IMR-90 (cell line): Measurements from ENCODE around the gene SEMA3E. TPM values are rescaled to one million over a fixed set of nuclear protein-coding genes. Genes with fewer than 3 reads are reported as not detected.
A peak's percentile ranks its signal among the peaks of the same experiment; 100 is the strongest.

Experiments used
- ATAC-seq: fragments of 200-7000 bp; cut with Tn5 transposase; 2 replicates; pipeline ENCODE4 v1.9.1; 2020; ENCODE audit warnings: low read depth, mild to moderate bottlenecking, moderate library complexity
- BruUV-seq: library from RNA; stranded (reverse); fragments of 400-500 nt; replicated peaks from 2 replicates; lab custom pipeline; 2021; lab: Mats Ljungman, UMichigan
- CTCF ChIA-PET: fragments of 300-600 bp; formaldehyde crosslinking; extraction: SDS; loops from one replicate; lab custom pipeline; 2021; ENCODE audit warnings: antibody characterized with exemption; lab: Yijun Ruan, JAX
- POLR2A ChIA-PET: fragments of 300-600 bp; sonication (Branson Sonifier 250); formaldehyde crosslinking; loops from one replicate; lab custom pipeline; 2022; ENCODE audit warnings: antibody characterized with exemption; ENCODE audit not compliant: unreplicated experiment; lab: Charles Lee
- DNase-seq: peaks from one replicate; pipeline ENCODE4 v3.0.0; 2013
- H2AFZ ChIP-seq: replicated peaks from 2 replicates; pipeline ENCODE3; 2013; ENCODE audit warnings: low read length, mild to moderate bottlenecking; ENCODE audit not compliant: poor library complexity
- H2AK5ac ChIP-seq: 2 replicates; pipeline ENCODE4 v1.6.1; 2013; ENCODE audit warnings: low read depth, low read length, inconsistent platforms
- H2AK9ac ChIP-seq: replicated peaks from 2 replicates; pipeline ENCODE3; 2013; ENCODE audit warnings: mild to moderate bottlenecking, low read depth, low read length, moderate library complexity; ENCODE audit not compliant: poor library complexity
- H2BK120ac ChIP-seq: 2 replicates; pipeline ENCODE4 v1.6.1; 2013; ENCODE audit warnings: low read depth, low read length, inconsistent platforms
- H2BK15ac ChIP-seq: 3 replicates; pipeline ENCODE4 v1.6.1; 2013; ENCODE audit warnings: low read depth, low read length, inconsistent platforms
- H2BK20ac ChIP-seq: 2 replicates; pipeline ENCODE4 v1.6.1; 2013; ENCODE audit warnings: low read depth, mild to moderate bottlenecking, inconsistent platforms, low read length, moderate library complexity
- H2BK5ac ChIP-seq: 2 replicates; pipeline ENCODE4 v1.6.1; 2013; ENCODE audit warnings: mild to moderate bottlenecking, low read depth, low read length, inconsistent platforms; ENCODE audit not compliant: poor library complexity, severe bottlenecking
- H3K14ac ChIP-seq: replicated peaks from 2 replicates; pipeline ENCODE4 v1.6.1; 2013; ENCODE audit warnings: low read depth, low read length, inconsistent platforms
- H3K18ac ChIP-seq: 2 replicates; pipeline ENCODE4 v1.6.1; 2013; ENCODE audit warnings: low read depth, low read length, control low read depth
- H3K23ac ChIP-seq: 2 replicates; pipeline ENCODE4 v1.6.1; 2013; ENCODE audit warnings: low read depth, low read length, inconsistent platforms
- H3K27ac ChIP-seq: 2 replicates; pipeline ENCODE4 v1.5.1; 2013; ENCODE audit warnings: mild to moderate bottlenecking, control low read depth, low read length; ENCODE audit not compliant: insufficient read depth
- H3K27me3 ChIP-seq: 2 replicates; pipeline ENCODE4 v1.6.1; 2013; ENCODE audit warnings: low read length; ENCODE audit not compliant: control insufficient read depth, insufficient read depth
- H3K36me3 ChIP-seq: 2 replicates; pipeline ENCODE4 v1.6.1; 2013; ENCODE audit warnings: low read length, mixed read lengths; ENCODE audit not compliant: control insufficient read depth, insufficient read depth
- H3K4ac ChIP-seq: 2 replicates; pipeline ENCODE4 v1.6.1; 2013; ENCODE audit warnings: low read depth, low read length, inconsistent platforms
- H3K4me1 ChIP-seq: 2 replicates; pipeline ENCODE4 v1.6.1; 2013; ENCODE audit warnings: low read length, mixed read lengths; ENCODE audit not compliant: control insufficient read depth, insufficient read depth
- H3K4me2 ChIP-seq: 2 replicates; pipeline ENCODE4 v1.6.1; 2013; ENCODE audit warnings: low read depth, mild to moderate bottlenecking, control low read depth, low read length, moderate library complexity
- H3K4me3 ChIP-seq: 2 replicates; pipeline ENCODE4 v1.5.1; 2013; ENCODE audit warnings: low read depth, mild to moderate bottlenecking, control low read depth, low read length, moderate library complexity; ENCODE audit not compliant: insufficient read depth
- H3K56ac ChIP-seq: 2 replicates; pipeline ENCODE4 v1.6.1; 2013; ENCODE audit warnings: low read length, inconsistent platforms; ENCODE audit not compliant: insufficient read depth; ENCODE audit errors: extremely low read depth
- H3K79me1 ChIP-seq, 2 experiments: 2 replicates each; pipeline ENCODE4 v1.6.1; 2013; ENCODE audit warnings: low read length in 2 of 2, inconsistent platforms in 1 of 2, low read depth in 1 of 2
- H3K9ac ChIP-seq: 2 replicates; pipeline ENCODE4 v1.6.1; 2013; ENCODE audit warnings: low read depth, low read length, control low read depth
- H3K9me1 ChIP-seq: 2 replicates; pipeline ENCODE4 v1.6.1; 2013; ENCODE audit warnings: low read length, inconsistent platforms; ENCODE audit not compliant: insufficient read depth
- H3K9me3 ChIP-seq: 2 replicates; pipeline ENCODE4 v1.6.1; 2013; ENCODE audit warnings: low read length; ENCODE audit not compliant: control insufficient read depth, insufficient read depth
- H4K20me1 ChIP-seq: 2 replicates; pipeline ENCODE4 v1.6.1; 2013; ENCODE audit warnings: low read length, inconsistent platforms; ENCODE audit not compliant: insufficient read depth
- H4K5ac ChIP-seq: 2 replicates; pipeline ENCODE4 v1.6.1; 2013; ENCODE audit warnings: mild to moderate bottlenecking, low read depth, low read length, control low read depth
- H4K8ac ChIP-seq, 2 experiments: 2 replicates each; pipeline ENCODE4 v1.6.1; 2013; ENCODE audit warnings: low read depth in 2 of 2, low read length in 2 of 2, control low read depth in 1 of 2, inconsistent platforms in 1 of 2
- H4K91ac ChIP-seq: 2 replicates; pipeline ENCODE4 v1.6.1; 2013; ENCODE audit warnings: low read depth, low read length, inconsistent platforms; ENCODE audit not compliant: insufficient read depth
- FOS ChIP-seq: fragments of 150-350 bp; IDR thresholded peaks from 2 replicates; pipeline ENCODE4 v1.6.1; 2016; ENCODE audit warnings: low read depth, low read length
- MXI1 ChIP-seq: IDR thresholded peaks from 2 replicates; pipeline ENCODE4 v1.6.1; 2012; ENCODE audit warnings: low read depth, mild to moderate bottlenecking, low read length, moderate library complexity, borderline replicate concordance
- NFE2L2 ChIP-seq: fragments of 150-350 bp; IDR thresholded peaks from 2 replicates; pipeline ENCODE4 v1.6.1; 2016; ENCODE audit warnings: low read depth, mild to moderate bottlenecking, low read length
- POLR2A ChIP-seq: IDR thresholded peaks from 2 replicates; pipeline ENCODE4 v1.6.1; 2012; ENCODE audit warnings: mild to moderate bottlenecking, low read depth, low read length
- WGBS, 2 experiments: methylation state at CpG; one replicate each; pipeline versions ENCODE4 v1.1.5 to v1.1.7; 2013; ENCODE audit warnings: missing lambda C conversion rate in 2 of 2; ENCODE audit not compliant: insufficient read length in 1 of 2; ENCODE audit errors: extremely low coverage in 2 of 2; 5-methylcytosine and 5-hydroxymethylcytosine counted together
- dilution Hi-C: fragments of 300-500 bp; cut with HindIII; formaldehyde crosslinking; loops from one replicate; pipeline ENCODE4 v1.14.3; 2018; ENCODE audit warnings: low sequenced_read_pairs; ENCODE audit not compliant: unreplicated experiment
- in situ Hi-C: fragments of 300-500 bp; cut with MboI; formaldehyde crosslinking; loops from 3 replicates; pipeline ENCODE4 v1.14.3; 2019; ENCODE audit warnings: low sequenced_read_pairs, inconsistent platforms, mixed read lengths
- intact Hi-C: fragments of 100-400 bp; cut with micrococcal nuclease; formaldehyde crosslinking; loops from 2 replicates; pipeline ENCODE4 v1.10.0; 2022
- polyA plus RNA-seq, 3 experiments: library from polyadenylated mRNA; depleted of rRNA; stranded (reverse); fragments of >200 nt; gene quantifications; 2 replicates each; pipeline ENCODE4 v1.2.3, GENCODE V29; 2012; ENCODE audit warnings: low replicate concordance in 1 of 3
- total RNA-seq: library from RNA; depleted of rRNA; stranded (reverse); fragments of >200 nt; gene quantifications from 2 replicates; pipeline ENCODE4 v1.2.3, GENCODE V29; 2012
- TF ChIP-seq, protein P1 (sequence below): fragments of 150-350 bp; IDR thresholded peaks from 2 replicates; pipeline ENCODE4 v1.6.1; 2017; ENCODE audit warnings: mild to moderate bottlenecking, antibody characterized with exemption, low read length, low read depth
- TF ChIP-seq, protein P2 (sequence below): conservative IDR thresholded peaks from 2 replicates; pipeline ENCODE4 v1.5.1; 2012; ENCODE audit warnings: mild to moderate bottlenecking, low read depth, low read length, improper control_type of control experiment

SEMA3E gene
- total and polyA plus RNA-seq, 2 of the 4 experiments (the other 2 are of a cell fraction), result 0.31 to 0.72 TPM

DNA sequence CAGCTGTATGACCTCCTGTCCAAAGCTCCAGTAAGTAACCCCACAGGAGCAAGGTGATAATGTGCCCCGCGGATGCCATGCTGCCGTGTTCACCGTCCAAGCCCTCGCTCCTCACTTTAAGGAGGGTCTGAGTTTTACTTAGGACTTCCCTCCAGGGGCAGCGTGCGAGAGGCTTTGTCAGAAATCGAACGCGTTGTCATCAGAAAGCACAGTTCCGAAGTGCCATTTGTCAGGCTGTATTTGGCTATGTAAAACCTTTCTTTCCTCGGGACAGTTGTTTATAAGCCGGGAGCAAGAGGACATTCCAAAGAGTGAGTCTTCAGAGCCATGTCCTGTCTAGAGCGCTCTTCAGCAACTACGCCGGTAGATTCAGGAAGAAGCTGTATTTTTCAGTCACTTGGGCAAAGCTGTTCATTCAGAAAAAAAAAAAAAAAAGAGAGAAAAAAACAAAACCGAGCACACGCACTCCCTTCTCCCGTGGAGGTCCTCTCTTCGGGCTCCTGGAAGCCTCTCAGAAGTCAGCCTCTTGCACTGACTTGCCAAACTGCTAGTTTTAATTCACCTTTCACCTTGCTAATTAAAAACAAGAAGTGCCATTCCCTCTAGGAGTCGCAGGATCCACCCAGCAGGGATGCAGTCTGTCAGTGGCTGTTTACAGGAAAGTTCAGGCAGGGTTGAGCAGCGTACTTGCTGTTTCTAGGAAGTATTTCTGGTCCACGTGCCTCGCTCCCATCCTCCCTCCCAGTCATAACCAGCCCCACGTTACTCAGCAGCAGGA, at the start of gene SEMA3E (continued):
- TF ChIP-seq NFE2L2, result no peak
- TF ChIP-seq, protein P1, sequence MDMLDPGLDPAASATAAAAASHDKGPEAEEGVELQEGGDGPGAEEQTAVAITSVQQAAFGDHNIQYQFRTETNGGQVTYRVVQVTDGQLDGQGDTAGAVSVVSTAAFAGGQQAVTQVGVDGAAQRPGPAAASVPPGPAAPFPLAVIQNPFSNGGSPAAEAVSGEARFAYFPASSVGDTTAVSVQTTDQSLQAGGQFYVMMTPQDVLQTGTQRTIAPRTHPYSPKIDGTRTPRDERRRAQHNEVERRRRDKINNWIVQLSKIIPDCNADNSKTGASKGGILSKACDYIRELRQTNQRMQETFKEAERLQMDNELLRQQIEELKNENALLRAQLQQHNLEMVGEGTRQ, result no peak

DNA sequence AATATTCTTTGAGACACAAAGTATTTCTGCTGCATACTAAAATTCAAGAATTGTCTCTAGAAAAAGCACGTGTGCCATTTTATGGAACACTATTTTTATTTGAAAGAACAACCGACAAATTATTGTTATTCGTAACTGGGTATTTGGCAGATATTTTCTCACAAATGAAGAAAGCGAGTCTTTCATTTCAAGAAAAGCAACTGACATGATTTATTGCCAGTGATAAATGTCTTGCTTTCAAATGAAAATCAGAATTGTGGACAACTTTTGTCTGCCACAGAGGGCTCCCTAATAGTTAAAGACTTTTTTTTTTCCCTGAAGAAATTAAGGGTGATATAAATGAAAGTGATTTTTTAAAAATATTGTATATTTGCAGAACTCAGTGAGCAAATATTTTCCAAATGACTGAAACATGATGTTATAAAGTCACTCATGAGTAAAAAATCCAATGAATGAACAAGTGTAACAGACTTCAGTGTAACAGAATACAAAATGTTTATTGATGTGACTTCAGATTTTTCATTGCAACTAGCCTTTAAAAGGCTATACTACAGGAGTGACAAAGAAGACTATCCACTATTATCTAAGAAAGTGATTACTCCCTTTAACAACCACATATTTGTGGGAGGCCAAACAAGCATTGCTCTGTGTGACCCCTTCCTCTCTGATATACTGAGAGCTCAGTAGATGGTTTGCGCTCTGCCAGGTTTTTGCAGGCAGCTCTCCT, 49.0 kb upstream of the SEMA3E start:
- Histone ChIP-seq H3K18ac (no peak overlapping the region), H2BK20ac (no peak overlapping the region), H3K27me3 (no peaks in the 10 kb centered on the region), H3K27ac (no peak overlapping the region), H2AFZ (no peak overlapping the region), H3K4me1 (no peaks in the 10 kb centered on the region), H2AK5ac (no peak overlapping the region), H3K9me1 (no peaks in the 10 kb centered on the region), H3K9me3 (no peaks in the 10 kb centered on the region), H3K4me2 (no peak overlapping the region), H4K20me1 (no peaks in the 10 kb centered on the region), H4K91ac (no peak overlapping the region), H3K14ac (no peak overlapping the region), H3K4me3 (no peak overlapping the region), H3K36me3 (no peaks in the 10 kb centered on the region), H3K79me1 (no peaks in the 10 kb centered on the region), H4K8ac (no peak overlapping the region), H3K9ac (no peak overlapping the region), H4K5ac (no peak overlapping the region), H3K23ac (no peak overlapping the region), H3K56ac (no peak overlapping the region), H3K4ac (no peak overlapping the region), H2AK9ac (no peak overlapping the region), H2BK120ac (no peak overlapping the region), H2BK15ac (no peak overlapping the region), H2BK5ac (no peak overlapping the region)
- WGBS, 2 experiments, result no CpG with 5 or more reads among the region's 5 CpGs
- in situ Hi-C loops (no loop called here), intact Hi-C loops (no loop called here), dilution Hi-C loops (no loop called here)
- BruUV-seq, result no TSS peak
- POLR2A ChIA-PET, result no interaction called here
- DNase-seq (peak; percentile 2), ATAC-seq (peak; percentile 65)
- CTCF ChIA-PET, result interaction anchor here (0.5 kb wide), 1 partner anchor 268 kb away, joined by 3 read pairs; no protein-coding TSS in a partner anchor
- TF ChIP-seq NFE2L2 (no peak), POLR2A (no peak), FOS (no peak), MXI1 (no peak)
- TF ChIP-seq, protein P2, sequence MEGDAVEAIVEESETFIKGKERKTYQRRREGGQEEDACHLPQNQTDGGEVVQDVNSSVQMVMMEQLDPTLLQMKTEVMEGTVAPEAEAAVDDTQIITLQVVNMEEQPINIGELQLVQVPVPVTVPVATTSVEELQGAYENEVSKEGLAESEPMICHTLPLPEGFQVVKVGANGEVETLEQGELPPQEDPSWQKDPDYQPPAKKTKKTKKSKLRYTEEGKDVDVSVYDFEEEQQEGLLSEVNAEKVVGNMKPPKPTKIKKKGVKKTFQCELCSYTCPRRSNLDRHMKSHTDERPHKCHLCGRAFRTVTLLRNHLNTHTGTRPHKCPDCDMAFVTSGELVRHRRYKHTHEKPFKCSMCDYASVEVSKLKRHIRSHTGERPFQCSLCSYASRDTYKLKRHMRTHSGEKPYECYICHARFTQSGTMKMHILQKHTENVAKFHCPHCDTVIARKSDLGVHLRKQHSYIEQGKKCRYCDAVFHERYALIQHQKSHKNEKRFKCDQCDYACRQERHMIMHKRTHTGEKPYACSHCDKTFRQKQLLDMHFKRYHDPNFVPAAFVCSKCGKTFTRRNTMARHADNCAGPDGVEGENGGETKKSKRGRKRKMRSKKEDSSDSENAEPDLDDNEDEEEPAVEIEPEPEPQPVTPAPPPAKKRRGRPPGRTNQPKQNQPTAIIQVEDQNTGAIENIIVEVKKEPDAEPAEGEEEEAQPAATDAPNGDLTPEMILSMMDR, result no peak
- TF ChIP-seq, protein P1, result no peak
